Left ventricle myocardium inferior (tissue), 1 donor: ENCODE measurements around the gene GNAT1. TPM values are rescaled to one million over a fixed set of nuclear protein-coding genes. Genes with fewer than 3 reads are reported as not detected.

ENCODE experiments used
- DNase-seq: peaks from one replicate; pipeline ENCODE4 v3.0.0-alpha.2; 2020
- H3K27ac ChIP-seq: fragments of 200-600 bp; replicated peaks from 2 replicates; pipeline ENCODE4 v1.8.0; 2021
- H3K27me3 ChIP-seq: fragments of 200-600 bp; 2 replicates; pipeline ENCODE4 v1.8.0; 2021; ENCODE audit warnings: low read depth
- H3K36me3 ChIP-seq: fragments of 200-600 bp; 2 replicates; pipeline ENCODE4 v1.8.0; 2021
- H3K4me1 ChIP-seq: fragments of 200-600 bp; 2 replicates; pipeline ENCODE4 v1.8.0; 2021
- H3K4me3 ChIP-seq: fragments of 200-600 bp; 2 replicates; pipeline ENCODE4 v1.8.0; 2021; ENCODE audit warnings: mild to moderate bottlenecking, moderate library complexity
- H3K9me3 ChIP-seq: fragments of 200-600 bp; replicated peaks from 2 replicates; pipeline ENCODE4 v1.8.0; 2021
- intact Hi-C: fragments of 100-400 bp; cut with micrococcal nuclease; formaldehyde crosslinking; loops from one replicate; pipeline ENCODE4 v1.11.0; 2022
- total RNA-seq: library from RNA; stranded (reverse); fragmentation: NEBNext Ultra II Directional; extraction: Animal tissue kit (Norgen Biotek cat#: 25700); gene quantifications from one replicate; pipeline ENCODE4 v1.2.1, GENCODE V29; 2021
- TF ChIP-seq, protein P1 (sequence below): fragments of 200-600 bp; IDR thresholded peaks from 2 replicates; pipeline ENCODE4 v1.8.0; 2021; ENCODE audit warnings: antibody characterized with exemption, mild to moderate bottlenecking, borderline replicate concordance
- donor health status: DM: no; HTN: yes; CAD: no; lungs with severe emphysema.

GNAT1 gene
- total RNA-seq, 1 donor from 2014 or later = not detected

GRCh38 chr3:50235716-50236483 is 44.5 kb downstream of the GNAT1 start, which contains the start of gene GNAI2:
Gene GNAI2 (plus strand): TSS chr3:50236204. CDS start chr3:50236336, 132 bp downstream.
- intact Hi-C loops = no loop called here
- H3K27me3 ChIP-seq = no peaks in the 10 kb centered on the region
- H3K4me3 ChIP-seq = peak within 1 kb of the TSS; percentile 91
- TF ChIP-seq, protein P1, sequence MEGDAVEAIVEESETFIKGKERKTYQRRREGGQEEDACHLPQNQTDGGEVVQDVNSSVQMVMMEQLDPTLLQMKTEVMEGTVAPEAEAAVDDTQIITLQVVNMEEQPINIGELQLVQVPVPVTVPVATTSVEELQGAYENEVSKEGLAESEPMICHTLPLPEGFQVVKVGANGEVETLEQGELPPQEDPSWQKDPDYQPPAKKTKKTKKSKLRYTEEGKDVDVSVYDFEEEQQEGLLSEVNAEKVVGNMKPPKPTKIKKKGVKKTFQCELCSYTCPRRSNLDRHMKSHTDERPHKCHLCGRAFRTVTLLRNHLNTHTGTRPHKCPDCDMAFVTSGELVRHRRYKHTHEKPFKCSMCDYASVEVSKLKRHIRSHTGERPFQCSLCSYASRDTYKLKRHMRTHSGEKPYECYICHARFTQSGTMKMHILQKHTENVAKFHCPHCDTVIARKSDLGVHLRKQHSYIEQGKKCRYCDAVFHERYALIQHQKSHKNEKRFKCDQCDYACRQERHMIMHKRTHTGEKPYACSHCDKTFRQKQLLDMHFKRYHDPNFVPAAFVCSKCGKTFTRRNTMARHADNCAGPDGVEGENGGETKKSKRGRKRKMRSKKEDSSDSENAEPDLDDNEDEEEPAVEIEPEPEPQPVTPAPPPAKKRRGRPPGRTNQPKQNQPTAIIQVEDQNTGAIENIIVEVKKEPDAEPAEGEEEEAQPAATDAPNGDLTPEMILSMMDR = no peak
- peak within 1 kb of the TSS; percentile 99 for H3K27ac ChIP-seq
- no peaks in the 10 kb centered on the region for H3K9me3 ChIP-seq
- H3K36me3 ChIP-seq = peaks cover 4% of the 10 kb centered on the region
- H3K4me1 ChIP-seq = peaks cover 58% of the 10 kb centered on the region
- DNase-seq = peak; percentile 99

- Histone ChIP-seq H3K27ac (peak overlapping the region; percentile 99), H3K27me3 (no peaks in the 10 kb centered on the region), H3K9me3 (no peaks in the 10 kb centered on the region), H3K36me3 (peaks cover 4% of the 10 kb centered on the region), H3K4me1 (peaks cover 65% of the 10 kb centered on the region), H3K4me3 (peak overlapping the region; percentile 91)
- no peak for DNase-seq
- intact Hi-C loops = no loop called here
- TF ChIP-seq, protein P1 = no peak
Observed at GRCh38 chr3:50236484-50237132, 45.2 kb downstream of the GNAT1 start.

GRCh38 chr3:50237133-50237651 is 45.8 kb downstream of the GNAT1 start:
- intact Hi-C loops = no loop called here
- Histone ChIP-seq H3K4me1 (peaks cover 70% of the 10 kb centered on the region), H3K36me3 (peaks cover 4% of the 10 kb centered on the region), H3K27ac (peak overlapping the region; percentile 99), H3K4me3 (peak overlapping the region; percentile 91), H3K9me3 (no peaks in the 10 kb centered on the region), H3K27me3 (no peaks in the 10 kb centered on the region)
- TF ChIP-seq, protein P1 = no peak
- DNase-seq = no peak

- Histone ChIP-seq H3K4me1 (peaks cover 78% of the 10 kb centered on the region), H3K4me3 (peak overlapping the region; percentile 91), H3K36me3 (peaks cover 4% of the 10 kb centered on the region), H3K9me3 (no peaks in the 10 kb centered on the region), H3K27ac (peak overlapping the region; percentile 99), H3K27me3 (no peaks in the 10 kb centered on the region)
- intact Hi-C loops = no loop called here
- DNase-seq = peak; percentile 89
- TF ChIP-seq, protein P1 = no peak
Observed at GRCh38 chr3:50237754-50238548, 46.5 kb downstream of the GNAT1 start.

- Histone ChIP-seq H3K27ac (peak overlapping the region; percentile 99), H3K36me3 (peaks cover 4% of the 10 kb centered on the region), H3K27me3 (no peaks in the 10 kb centered on the region), H3K4me3 (peak overlapping the region; percentile 91), H3K9me3 (no peaks in the 10 kb centered on the region), H3K4me1 (peaks cover 84% of the 10 kb centered on the region)
- TF ChIP-seq, protein P1 = no peak
- DNase-seq = peak; percentile 89
- intact Hi-C loops = no loop called here
Observed at GRCh38 chr3:50238549-50239026, 47.2 kb downstream of the GNAT1 start.
